Brain pericyte (primary cell): ENCODE data around the gene MAP7D1.
"Not testable (repeated sequence)": the region's sequence is repeated elsewhere in the genome, so short reads cannot be mapped to it uniquely, and the experiment has no call there.

Experiments used
- DNase-seq: peaks from one replicate; pipeline ENCODE4 v3.0.0-alpha.2; 2012; ENCODE audit warnings: low read depth, low spot score

The MAP7D1 gene

DNA sequence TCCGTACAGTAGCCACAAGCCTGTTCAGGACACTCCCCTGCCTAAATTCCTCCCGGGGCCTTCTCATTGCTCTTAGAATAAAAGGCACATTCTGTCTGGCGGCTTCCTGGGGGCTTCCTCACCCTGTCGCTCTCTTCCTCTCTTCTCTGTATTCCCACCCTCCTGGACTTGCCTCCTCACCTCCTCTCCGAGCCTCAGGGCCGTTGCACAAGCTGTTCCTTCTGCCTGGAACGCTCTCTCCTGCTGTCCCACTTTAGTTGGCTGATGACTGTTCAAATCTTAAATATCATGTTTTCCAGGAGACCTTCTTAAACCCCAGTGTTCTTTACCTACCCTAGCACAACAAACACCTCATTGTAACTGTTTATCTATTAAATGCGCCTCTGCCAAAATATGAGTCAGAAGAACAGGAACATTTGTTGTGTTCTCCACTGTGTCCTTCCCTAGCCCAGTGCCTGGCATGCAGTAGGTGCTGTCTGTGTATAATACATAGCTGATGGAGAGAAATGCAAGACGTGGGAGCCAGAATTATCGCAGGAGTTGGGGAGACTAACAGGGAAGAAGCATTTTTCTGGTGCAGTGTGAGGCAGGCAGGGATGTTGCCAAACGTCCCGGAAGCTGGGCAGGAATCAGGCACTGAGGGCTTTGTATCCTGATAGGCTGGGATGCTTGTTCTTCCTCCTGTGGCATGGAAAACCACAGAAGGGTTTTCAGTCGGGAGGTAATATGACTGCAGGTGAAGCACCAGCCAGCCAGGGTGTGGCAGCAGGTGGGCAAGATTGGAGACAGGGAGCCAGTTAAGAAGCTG is 44.2 kb downstream of the MAP7D1 start:
- no peak for DNase-seq

DNA sequence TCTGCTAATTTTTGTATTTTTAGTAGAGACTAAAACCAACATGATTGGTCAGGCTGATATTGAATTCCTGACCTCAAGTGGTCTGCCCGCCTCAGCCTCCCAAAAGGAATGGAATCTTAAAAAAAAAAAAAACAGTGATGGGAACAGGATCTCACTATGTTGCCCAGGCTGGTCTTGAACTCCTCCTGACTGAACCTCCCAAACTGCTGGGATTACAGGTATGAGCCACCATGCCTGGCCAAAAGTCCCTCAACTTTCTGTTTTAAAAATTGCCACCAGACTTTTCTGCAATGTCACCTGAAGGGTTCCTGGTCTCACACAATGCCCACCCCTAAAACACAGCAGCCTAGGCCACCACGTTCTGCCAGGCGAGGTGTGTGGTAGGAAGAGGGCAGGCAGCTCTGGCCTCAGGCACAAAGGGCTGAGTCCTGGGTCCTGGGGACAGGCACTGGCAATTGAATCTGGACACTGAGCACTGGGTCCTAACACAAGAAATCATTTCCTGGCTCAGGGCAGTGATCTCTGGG is 47.1 kb downstream of the MAP7D1 start:
- DNase-seq: no peak

DNA sequence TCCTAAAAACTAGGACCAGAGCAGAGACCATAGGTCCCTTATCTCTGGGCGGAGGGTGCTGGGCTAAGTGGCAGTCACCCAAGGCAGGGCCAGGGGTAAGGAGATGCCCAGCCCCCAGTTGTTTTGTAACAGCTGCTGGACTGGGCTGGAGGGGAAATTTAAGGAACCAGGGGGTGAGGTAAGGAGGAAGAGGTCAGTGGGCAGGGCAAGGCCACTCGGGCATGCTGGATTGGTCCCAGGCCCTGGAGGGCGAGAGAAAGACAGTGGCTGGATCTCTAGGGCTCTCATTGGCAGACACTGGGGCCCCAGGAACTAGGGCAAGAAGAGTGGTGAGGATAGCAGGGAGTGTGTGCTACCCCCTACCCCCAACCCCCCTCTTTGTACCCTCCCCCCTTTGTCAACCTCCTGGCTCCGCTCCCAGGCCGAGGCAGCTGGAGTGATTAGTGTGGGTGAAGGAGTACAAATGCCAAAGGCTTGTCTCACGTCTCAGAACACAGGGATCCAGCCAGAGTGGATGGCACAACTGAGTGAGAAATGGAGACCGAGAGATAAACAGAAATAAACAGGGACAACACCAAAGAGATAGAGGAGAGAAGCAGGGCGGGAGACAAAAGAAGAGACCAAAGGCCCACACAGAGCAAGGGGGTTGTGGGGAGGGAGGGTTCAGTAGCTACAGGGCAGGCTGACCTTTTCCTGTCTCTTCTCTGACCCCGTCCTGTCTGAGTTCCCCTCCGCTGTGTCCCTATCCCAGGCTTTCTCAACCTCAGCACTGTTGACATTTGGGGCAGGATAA is 47.8 kb downstream of the MAP7D1 start:
- DNase-seq: no peak

DNA sequence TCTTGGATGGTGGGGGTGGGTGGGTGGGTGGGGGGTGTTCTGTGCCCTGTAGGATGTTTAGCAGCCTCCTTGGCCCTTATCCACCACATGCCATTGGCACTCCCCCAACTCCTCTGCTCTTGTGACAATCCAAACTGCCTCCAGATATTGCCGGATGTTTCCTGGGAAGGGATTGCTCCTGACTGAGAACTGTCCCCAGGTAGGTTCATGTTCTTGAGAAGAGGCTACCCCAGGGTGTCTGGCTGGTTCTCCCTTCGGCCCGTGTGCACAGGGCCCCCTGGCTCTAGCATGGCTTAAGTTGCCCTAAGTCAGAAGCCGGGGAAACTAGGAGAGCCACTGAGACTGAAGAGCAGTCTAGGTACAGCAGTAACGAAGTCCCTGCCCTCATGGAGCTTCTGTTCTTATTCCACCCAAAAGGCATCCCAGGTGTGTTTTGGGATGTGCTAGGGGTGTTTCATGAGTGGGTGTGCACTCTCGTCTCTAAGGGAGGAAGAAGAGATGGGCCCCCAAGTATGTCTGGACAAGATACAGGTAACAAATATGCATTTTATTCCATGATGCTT is 48.5 kb downstream of the MAP7D1 start:
- DNase-seq: no peak

DNA sequence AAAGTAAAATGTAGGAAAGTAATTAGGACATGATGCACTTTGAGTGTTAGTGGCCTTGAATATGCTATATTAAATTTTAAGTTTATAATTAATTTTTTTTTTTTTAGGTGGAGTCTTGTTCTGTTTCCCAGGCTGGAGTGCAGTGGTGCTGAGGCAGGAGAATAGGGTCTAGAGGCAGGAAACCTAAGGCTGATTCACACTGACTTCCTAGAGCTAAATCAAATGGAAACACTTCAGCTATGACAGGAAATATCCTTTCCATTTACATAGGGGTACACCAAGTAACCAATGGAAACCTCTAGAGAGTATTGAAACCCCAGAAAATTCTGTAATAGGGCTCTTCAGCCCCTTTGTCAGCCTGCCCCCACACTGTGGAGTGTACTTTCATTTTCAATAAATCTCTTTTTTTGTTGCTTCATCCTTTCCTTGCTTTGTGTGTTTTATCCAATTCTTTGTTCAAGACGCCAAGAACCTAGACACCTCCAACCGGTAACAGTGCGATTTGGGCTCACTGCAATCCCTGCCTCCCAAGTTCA is 50.4 kb downstream of the MAP7D1 start:
- no peak for DNase-seq

DNA sequence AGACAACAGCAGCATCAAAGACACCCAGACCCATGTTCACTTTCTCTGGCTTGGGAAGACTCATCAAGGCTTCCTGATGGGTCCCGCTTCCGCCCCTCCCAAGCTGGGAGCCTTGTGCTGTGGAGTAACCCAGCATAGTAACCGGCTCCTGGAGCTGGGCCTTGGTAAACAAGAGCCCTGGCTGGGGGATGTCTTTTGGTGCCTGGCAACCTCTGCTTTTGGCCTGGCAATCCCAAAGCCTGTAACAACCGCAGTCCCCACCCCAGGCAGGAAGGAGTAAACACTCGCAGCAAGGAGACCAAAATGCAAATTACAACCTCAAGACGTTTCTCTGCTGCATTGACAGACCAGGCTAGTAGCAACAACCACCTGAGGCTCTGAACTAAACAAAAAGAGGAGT is 51.4 kb downstream of the MAP7D1 start:
- DNase-seq: no peak

DNA sequence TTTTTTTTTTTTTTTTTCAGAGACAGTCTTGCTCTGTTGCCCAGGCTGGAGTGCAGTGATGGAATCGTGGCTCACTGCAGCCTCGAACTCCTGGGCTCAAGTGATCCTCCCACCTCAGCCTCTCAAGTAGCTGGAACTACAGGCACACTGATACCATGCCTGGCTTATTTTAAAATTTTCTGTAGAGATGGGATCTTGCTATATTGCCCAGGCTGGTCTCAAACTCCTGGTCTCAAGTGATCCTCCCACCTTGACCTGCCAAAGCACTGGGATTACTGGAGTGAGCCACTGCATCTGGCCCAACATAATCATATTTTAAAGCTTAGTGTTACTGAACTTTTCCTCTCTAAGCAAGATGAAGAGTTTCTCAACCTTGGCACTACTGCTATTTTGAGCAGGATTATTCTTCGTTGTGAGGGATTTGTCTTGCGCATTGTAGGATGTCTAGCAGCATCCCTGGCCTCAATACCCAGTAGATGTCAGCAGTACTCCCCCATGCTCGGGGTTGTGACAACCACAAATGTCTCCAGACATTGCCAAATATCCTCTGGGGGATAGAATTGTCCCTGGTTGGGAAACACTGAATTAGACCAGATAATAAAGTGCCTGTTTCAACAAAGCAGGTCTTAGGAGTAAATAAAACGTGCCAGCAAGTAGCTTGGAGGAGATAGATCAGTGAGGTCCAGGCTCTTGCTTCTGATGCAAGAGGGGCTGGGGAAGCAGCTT is 53.2 kb downstream of the MAP7D1 start:
- DNase-seq: no peak

DNA sequence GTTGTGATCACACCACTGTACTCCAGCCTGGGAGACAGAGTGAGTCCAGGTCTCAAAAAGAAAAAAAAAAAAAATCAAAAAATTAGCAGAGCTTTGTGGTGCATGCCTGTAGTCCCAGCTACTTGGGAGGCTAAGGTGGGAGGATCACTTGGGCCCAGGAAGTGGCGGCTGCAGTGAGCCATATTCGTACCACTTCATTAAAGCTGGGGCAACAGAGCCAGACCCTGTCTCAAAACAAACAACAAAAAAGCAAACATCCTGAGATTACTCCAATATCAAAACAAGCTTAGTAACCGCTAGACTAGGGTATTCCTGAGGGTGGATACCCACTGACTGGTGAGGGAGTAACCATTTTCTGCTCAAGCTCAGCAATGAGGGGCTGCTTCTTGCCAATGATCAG is 55.3 kb downstream of the MAP7D1 start:
- no peak for DNase-seq

DNA sequence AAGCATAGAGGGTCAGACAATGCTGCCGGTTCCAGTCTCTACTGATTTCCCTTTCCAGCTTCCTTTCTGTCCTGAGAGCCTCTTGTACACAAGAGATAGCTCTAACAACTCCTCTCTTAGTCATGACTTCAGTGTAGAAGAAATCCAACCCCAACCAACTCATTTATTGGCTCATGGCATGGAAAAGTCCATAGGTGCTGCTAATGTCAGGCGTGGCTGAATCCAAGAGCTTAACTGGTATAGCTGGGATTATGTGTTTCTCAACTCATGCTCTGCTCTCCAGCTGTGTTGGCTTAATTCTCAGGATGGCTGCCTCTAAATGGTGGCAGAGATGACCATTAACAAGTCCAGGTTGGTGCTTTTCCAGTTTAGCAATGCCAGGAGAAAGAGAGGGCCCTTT is 55.9 kb downstream of the MAP7D1 start:
- no peak for DNase-seq

DNA sequence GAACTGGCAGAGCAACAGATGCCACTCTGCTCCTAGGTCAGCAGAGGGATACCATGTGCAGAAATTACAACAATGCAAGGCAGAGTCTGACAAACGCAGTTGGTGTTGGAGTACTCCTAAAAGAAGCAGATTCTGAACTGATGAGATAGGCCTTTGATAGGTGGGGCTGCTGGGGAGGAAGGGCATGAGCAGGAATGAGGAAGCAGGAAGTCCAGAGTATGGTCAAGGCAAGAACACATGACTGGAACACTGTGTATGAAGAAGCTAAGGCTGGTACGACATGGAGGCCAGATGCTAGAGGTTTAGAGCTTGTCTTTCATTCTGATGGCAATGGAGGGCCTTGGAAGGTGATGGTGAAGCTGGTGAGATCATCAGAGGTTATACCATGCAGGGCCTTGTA is 56.8 kb downstream of the MAP7D1 start:
- no peak for DNase-seq

DNA sequence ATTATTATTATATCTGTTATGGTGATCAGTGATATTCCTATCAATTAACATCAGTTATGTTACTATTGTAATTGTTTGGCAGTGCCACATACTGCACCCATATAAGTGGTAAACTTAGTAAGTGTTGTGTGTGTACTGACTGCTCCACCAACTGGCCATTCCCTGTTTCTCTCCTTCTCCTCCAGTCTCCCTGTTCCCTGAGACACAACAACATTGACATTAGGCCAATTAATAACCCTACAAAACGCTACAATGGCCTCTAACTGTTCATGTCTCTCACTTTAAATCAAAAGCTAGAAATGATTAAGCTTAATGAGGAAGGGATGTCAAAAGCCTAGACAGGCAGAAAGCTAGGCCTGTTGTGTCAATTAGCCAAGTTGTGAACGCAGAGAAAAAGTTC is 61.7 kb downstream of the MAP7D1 start:
- DNase-seq: no peak

DNA sequence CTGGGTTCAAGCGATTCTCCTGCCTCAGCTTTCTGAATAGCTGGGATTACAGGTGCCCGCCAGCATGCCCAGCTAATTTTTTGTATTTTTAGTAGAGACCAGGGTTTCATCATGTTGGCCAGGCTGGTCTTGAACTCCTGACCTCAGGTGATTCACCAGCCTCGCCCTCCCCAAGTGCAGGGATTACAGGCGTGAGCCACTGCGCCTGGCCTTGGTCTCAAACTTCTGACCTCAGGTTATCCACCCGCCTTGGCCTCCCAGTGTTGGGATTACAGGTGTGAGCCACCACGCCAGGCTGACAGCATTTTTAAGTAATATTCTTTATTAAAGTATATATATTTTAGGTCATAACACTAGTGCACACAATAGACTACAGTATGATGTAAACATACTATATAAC is 65.9 kb downstream of the MAP7D1 start:
- DNase-seq: not testable (repeated sequence)

DNA sequence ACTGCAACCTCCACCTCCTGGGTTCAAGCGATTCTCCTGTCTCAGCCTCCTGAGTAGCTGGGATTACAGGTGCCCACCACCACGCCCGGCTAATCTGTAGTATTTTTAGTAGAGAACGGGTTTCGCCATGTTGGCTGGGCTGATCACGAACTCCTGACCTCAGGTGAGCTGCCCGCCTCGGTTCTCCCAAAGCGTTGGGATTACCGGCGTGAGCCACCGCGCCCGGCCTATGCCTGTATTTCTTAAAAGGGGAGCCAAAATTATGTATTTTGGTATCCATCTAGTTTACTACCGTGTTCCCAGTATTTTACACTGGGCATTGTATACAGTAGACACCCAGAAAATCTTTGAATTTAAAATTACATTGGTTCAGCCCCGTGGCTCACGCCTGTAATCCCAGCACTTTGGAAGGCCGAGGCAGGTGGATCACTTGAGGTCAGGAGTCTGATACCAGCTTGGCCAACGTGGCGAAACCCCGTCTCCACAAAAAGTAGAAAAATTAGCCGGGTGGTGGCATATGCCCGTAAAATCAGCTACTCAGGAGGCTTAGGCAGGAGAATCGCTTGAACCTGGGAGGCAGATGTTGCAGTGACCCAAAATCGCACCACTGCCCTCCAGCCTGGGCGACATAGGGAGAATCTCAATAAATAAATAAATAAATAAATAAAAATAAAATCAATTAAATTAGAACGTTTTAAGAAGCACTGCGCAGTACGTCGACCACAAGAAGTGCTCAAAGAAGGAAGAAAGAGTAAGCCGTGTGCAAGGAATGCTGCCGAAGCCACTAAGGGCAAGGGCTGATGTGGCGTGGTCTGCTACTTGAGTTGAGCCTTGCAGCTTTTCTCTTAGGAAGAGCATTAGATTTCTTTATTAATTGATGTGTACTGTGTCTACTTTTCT is 66.8 kb downstream of the MAP7D1 start:
- no peak for DNase-seq

DNA sequence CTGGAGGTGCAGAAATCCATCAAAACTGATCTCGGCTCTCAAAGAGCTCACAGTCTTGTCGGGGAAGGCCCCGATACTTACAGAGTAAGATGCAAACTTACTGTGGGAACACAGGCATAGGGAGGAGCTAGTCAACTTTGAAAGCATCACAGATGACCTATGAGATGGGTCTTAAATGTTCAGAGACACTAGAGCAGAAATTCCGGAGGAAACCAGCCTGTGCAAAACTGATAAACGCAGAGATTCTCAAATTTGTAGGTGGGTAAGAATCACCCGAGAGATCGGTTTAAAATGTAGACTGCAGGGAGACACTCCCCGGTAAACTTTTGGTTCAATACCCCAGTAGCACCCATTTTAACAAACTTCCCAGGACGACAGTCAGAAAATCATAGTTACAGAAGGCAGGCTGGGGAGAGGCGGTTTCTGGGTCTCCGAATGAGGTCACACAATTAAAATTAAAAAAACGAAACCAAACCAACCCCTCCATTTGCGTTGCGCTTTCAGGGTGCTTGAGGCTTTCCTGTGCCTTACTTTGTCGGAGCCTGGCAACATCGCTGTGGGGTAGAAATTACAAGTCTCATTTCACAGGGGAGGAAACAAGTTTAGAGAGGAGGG is 67.5 kb downstream of the MAP7D1 start:
- no peak for DNase-seq

DNA sequence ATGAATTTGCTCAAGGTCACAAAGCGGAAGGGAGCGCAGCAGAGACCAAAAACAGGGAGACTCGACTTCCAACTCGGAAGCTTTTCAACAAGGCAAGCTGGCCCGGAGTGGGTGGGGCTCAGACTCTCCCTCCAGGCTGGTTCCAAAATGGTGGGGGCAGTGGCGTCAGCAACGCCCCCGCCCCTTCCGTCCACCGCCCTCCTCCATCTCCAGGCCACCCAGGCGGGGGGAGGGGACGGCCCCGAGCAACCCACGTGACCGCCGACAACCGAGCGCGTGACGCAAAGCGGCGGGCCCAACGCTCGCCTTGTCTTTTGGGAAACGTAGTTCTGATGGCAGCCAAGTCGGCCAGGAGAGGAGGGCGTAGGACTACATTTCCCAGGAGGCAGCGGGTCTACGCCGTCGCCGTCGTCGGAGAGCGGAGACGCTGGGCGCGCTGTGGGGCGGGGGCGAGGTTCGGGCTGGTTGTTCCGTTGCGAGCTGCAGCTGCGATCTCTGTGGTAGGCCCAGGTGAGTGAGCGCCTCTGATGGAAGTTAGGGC is 68.1 kb downstream of the MAP7D1 start, which contains the start of gene THRAP3:
Gene THRAP3 (plus strand): TSS at position 448 of the 541 bp plus-strand sequence. CDS start 58,121 bp downstream, outside the sequence.
- peak; percentile 99 for DNase-seq

DNA sequence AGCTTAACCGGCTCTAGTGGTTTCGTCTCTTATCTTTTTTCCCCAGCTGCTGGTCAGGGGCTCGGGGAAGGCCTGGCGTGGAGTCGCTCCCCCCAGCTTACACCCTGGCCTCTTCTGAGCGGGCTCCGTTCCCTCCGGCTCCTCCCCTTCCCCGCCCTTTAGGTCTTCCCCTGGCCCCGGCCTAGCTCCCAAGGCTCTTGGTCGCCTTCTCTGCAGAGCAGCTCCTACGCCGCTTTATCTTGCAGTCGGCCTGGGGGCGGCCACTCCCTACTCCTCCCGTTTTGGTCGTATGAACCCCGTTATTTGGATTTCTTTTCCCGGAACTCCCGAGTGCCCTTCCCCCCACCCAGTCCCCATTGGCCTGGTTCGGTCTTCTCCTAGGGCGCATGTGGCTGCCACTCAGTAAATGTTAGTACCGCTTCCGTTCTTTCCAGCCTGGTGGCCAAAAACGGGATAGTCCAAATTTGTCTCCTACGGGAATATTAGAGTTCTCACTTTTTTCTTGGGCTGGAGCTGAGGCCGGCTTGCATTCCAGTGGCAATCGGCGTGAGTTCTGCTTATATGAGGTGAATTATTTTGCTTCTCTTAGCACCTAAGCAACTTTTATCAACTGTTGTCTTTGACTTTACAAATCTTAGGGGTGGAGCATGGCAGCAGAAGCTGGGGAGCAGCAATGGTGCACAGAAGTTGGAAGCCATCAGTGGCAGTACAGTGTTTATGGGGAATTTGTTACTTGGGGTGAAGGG is 68.8 kb downstream of the MAP7D1 start:
- DNase-seq: no peak

DNA sequence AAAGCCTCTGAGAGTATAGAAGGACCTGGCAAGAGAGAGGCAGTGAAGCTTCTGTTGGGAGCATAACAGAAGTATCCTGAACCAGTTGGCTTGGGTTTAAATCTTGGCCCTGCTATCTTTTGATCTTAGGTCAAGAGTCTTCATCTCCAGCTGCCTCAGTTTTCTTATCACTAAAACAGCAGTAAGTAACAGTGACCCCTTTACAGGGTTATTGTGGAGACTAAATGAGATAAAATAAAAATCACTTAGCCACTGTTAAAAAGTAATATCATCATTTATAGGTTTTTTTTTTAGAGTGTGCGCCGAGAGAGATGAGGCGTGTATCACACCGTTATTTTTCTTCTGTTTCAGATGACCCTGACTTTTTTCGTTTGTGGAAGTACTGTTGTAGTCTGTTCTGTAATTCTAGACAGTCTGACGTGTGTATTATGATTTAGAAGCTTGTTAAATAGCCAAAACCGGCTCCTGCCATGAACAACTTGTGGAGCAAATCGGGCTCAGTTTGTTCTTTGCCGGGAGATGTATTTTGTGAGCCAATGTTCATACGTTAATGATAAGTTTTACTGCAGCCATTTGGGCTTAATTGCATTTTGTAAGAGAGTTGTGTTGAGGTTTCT is 69.4 kb downstream of the MAP7D1 start:
- no peak for DNase-seq

DNA sequence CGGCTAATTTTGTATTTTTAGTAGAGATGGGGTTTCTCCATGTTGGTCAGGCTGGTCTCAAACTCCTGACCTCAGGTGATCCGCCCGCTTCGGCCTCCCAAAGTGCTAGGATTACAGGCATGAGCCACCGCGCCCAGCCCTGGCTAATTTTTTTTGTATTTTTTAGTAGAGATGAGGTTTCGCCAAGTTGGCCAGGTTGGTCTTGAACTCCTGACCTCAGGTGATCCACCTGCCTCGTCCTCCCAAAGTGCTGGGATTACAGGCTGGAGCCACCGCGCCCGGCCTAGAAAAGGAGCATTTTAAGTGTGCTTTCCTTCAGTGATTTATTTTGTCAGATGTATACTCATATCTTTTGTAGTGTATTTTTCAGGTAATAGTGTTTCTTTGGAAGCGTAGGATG is 74.3 kb downstream of the MAP7D1 start:
- DNase-seq: not testable (repeated sequence)
